HG03520 (cell line): Measurements from ENCODE around the gene ZFYVE28.
A peak's percentile ranks its signal among the peaks of the same experiment; 100 is the strongest.
"Not testable (repeated sequence)": the region's sequence is repeated elsewhere in the genome, so short reads cannot be mapped to it uniquely, and the experiment has no call there.

Experiments
- ATAC-seq: cut with Tn5 transposase; IDR thresholded peaks from one replicate; pipeline ENCODE4 v1.9.1; 2021; ENCODE audit warnings: mild to moderate bottlenecking, moderate library complexity; ENCODE audit not compliant: unreplicated experiment

ZFYVE28 gene

DNA sequence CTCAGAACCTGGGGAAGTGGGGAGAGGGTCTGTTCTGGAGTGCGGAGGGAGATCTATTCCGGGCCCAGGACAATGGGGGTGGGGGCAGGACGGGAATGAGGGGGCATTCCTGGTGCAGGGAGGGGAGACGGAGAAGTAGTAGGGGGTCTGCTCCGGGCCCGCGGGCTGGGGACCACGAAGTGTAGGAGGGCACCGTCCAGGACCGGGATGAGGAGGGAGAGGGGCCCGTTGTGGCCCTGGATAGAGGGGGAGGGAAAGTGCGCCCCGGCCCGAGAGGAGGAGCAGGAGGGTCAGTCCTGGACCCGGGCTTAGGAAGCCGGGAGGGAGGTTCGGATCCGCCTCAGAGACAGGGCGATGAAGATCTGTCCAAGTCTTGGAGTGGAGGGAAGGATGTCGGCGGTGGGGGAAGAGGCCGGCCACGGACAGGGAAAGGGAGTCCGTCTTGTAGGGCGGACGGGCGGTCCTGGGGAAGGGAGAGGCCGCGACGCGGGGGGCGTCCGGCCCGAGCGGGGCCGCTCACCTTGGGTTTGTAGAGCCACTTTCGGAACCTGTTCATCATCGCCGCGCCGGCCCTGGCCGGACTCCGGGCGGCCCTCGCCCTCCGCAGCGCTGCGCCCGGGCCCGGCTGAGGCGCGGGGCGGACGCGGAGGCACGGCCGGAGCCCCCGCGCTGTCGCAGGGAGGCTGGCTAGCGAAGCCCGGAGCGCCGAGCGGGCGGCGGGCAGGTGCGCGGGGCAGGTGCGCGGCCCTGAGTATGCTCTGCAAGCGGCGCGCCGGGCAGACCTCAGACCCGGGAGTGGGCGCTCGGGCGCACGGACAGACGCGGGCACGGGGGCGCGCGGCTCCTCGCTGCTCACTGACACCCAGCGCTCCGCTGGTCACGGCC is at the start of gene ZFYVE28:
Gene ZFYVE28 (minus strand): TSS at position 881 of the 885 bp plus-strand sequence. CDS start 322 bp downstream, at position 559.
- peak; percentile 10 for ATAC-seq

DNA sequence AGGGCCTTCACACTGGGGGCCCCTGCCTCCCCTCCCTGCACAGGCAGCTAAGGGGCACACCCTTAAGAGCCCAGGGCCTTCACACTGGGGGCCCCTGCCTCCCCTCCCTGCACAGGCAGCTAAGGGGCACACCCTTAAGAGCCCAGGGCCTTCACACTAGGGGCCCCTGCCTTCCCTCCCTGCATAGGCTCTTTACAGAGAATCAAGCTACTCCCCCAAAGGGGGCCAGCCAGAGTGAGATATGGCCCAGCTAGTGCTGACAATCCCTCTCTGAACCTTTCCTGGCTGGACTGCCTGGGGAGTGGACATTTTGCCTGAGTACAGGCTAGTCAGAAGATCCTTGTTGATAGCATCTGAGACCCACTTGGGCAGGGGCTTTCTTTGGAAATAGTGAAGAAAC is 47.1 kb upstream of the ZFYVE28 start:
- ATAC-seq = not testable (repeated sequence)

DNA sequence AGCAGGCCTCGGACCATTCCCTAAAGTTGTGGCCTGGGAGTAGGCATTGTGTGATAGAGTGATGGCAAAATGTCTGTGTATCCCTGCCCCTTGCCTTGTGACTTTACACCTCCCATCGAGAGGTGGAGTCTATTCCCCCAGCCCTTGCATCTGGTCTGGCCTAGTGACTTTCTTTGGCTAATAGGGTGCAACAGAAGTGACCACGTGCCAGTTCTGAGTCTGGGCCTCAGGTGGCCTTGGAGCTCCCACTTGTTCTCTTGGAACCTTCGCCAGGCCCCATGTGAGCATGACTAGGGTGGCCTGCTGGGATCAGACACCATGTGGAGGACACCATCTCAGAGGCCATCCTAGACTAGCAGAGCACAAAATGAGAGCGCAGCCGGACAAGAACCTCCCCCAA is 46.6 kb upstream of the ZFYVE28 start:
- no peak for ATAC-seq

DNA sequence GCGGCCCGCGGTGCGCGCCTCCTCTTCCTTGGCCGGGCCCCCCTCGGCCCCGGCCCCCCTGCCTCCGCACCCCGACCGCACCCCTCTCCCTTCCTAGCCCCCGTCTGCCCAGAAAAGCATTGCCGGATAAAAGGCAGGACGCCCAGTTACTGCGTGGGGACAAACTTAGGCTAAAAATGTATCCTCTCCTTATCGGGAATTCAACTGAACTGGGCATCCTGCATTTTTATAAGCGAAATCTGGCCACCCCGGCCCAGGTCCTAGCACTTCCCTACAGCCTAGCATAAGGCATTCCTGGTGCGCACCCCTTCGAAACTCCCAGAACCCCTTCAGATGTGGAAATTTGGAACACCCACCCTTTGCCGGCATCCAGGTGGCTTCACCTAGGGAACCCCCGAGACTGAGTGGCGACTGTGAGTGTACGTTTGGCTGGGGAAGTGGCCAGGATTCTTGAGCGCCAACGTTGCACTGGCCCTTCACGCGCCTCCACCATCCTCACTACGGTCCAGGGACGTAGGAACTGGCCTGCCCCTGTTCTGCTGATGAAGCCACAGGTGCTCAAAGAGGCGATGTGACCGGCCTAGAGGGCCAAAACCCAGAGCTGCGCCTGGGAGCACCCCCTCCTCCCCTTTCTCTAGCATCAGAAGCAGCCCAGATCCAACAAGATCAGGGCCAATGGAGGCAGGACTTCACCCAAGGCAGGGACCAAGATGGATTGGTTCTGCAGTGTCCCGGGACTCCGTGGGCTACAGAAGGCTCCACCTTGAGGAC is 44.7 kb upstream of the ZFYVE28 start:
- ATAC-seq = no peak

DNA sequence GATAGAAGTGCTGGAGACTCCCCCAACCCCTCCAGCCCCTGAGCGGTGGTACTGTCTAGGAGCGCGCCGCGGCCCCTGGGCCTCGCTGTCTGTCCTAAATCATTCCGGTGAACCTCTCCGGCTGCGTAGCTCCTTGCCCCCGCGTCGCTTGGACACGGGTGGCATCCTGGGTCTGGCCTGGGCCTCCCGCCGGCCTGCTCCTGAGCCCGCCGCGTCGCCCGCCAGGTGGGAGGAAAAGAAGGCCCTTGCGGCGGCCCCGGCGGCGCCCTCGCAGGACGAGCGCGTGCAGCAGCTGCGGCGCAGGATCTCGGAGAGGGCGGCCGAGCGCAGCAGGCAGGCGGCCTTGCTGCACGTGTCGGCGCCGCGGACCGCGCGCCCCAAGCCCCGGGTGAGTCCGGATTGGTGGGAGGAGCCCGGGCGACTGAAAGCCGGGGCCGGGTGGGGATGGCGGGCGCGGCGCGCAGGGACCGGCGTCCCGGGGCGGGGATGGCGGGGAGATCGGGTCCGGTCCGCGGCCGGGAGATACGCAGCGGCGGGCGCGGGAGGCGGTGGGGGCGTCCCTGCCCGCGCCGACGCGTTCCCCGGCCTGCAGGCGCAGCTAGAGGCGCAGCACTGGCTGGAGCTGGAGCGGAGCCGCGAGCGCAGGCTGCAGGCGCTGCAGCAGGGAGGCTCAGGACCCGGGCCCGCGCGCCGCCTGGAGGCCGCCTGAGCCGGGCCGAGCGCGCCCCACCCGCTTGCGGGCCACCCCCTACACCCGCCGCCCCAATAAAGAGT is 44.0 kb upstream of the ZFYVE28 start:
- peak; percentile 75 for ATAC-seq

DNA sequence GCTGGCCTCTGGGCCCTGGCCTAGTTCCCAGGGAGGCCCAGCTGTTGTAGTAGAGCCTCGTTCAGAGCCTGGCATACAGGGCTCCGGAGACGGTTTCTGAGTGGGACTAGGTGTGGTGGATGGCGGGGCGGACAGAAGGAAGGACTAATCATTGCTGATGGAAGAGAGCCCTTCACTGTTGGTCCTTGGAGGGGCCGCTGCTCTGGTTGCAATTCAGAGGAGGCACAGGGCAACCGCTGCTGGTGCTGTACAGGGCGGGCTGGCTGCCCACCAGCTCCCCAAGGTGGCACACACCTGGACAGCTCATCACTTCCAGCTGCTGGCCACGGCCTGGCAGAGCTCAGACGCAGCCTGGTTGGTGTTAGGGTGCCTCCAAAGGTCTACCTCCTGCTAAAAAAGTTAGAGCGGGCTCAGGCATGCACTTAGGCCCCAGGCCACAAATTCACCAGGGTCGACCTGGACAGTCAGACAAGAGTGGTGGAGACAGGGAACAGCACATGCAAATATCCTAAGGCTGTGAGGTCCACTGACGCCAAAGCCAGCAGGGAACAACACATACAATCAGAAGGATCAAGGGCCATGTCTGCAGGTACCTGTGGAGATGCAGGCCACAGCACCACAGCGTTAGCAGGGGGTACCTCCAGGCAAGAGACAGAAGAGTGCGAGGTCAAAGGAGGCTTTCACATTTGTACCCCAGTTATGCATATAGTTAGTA is 43.0 kb upstream of the ZFYVE28 start:
- no peak for ATAC-seq

DNA sequence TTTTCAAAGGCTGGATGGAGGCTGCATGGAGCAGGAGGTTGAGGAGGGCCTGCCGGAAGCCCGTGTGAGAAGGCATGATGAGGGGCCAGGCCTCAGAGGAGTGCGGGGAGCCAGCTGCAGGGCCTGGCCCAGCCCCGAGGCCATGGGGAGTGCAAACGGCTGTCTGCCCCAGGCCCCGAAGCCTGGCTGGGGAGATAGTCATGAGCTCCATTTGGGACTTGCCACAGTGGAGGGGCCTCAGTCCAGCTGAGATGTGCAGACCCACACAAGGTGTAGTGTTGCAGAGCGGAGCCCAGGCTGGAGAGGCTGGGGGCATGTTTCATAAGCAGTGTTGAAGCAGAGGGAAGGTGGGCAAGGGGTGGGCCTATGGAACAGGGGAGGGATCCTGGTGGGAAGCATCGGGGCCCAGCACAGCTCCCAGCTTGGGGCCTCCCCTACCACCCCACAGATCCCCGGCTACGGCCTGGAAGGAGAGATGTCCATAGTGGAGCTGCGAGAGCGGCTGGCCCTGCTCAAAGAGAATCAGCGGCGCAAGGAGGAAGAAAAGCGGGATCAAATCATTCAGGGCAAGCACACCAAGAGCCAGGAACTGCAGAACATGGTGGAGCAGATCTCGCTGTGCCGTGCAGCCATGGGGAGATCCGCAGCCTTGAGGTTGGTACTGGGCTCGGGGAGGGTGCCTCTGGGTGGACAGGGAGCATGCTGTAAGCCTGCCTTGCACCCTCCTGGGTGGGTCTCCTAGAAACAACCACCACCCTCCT is 41.3 kb upstream of the ZFYVE28 start:
- no peak for ATAC-seq

DNA sequence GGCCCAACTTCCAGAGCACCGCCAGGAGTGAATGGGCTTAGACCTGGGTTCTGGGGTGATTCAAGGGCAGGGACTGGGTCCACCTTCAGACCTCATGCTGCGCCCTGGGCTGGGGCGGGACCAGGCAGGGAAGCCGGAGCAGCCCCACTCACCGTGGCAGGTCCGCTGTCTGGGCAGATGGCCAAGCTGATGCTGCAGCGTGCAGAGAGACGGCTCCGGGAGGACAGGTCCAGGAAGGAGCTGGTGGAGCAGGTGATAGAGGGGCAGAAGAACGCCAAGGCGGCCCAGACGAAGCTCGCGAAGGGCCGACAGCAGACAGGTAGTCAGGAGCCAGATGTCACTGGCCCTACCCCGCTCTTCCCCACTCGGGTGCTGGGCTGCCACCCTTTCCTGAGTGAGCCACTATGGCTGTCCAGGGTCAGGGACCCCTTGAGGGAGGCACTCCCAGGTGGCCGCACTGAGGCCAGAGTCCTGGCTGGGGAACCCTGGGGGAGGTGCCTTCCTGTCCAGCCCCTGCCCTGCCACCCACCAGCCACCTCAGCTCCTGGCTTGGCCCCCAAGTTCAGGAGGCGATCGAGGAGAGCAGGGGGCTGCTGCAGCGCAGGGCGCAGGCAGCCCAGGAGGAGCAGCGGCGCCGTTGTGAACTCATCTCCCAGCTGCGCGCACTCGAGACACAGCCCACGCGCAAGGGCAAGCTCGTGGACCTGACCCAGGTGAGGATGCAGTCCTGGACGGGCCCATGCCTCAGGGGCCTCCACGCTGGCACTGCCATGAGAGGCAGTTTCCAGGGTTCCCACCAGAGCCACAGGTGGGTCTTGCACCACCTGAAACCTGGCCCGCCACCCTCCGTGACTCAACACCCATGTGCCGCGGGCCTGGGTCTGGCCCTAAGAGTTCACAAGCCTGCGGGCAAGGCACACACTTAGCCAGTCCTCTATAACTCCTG is 40.4 kb upstream of the ZFYVE28 start:
- ATAC-seq = no peak

DNA sequence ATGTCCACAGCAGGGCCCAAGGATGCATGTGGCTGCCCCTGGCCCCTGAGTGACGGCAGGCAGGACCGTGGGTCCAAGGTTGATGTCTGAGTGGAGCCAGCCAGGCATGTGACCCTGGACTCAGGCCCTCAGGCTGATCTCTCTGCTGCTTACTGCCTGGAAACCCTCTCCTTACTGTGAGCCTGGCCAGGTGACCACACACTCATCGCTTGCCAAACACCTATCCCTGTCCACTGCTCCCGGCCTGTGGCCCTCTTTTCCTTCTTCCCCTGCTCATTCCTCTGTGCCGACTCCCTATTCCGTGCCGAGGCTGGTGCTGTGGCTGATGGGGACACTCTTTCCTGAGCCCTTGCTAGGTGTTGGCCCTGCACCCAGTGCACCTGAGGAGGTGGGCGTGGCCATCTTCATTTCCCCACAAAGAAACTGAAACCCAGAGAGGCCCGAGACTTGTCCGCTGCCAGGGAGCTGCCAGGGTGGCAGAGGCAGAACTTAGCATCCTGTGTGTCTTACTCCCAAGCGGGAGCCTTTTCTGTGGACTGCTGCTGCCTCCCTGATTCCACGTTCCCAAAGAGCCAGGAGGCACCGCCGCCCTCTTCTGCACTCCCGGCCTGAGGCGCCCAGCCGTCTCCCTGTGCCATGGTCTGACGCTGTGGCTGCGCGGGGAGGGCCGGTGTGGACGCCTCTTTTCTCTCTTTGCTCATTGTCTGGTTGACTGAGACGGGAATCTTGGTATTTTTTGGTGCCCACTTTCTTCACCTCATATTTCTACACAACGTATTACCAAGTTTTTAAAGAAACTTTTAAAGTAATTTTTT is 39.2 kb upstream of the ZFYVE28 start:
- no peak for ATAC-seq

DNA sequence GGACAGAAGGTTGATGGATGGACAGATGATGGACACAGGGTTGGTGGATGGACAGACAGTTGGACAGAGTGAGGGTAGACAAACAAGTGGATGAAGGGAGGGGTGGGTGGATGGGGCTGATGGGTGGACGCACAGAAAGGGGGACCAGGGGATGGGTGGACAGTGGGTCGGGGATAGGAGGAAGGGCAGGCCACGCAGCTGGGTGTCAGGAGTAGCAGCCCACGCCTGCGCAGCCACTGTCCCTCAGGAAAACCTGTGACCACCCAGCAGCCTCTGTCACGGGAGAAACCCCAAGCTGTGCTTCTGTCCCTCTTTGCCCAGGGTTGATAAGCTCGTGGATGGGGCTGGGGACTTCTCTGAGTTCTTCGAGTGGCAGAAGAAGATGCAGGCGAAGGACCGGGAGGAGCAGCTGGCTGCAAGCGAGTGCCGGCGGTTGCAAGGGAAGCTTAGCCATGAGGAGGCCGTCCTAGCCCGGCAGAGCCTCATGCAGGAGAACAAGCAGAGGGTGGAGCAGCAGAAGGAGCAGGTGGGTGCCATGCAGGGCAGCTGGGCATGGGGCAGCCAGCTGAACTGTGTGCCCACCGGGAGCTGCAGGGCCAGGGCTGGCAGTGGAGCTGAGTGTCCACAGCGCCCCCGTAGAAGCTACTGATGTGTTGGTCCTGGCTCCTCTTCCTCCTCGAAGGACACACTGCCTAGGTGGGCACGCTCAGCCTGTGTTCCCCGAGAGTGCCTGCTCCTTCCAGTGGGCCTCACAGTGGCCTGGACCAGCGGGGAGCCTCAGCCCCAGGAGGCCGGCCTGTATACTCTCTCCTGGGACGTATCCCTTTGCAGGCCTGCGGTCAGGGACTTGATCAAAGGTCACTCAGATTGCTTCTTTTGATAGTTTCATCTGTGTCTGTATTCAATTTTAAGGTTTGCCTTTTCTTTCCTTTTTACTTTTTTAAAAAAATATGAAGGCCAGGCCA is 33.7 kb upstream of the ZFYVE28 start:
- no peak for ATAC-seq

DNA sequence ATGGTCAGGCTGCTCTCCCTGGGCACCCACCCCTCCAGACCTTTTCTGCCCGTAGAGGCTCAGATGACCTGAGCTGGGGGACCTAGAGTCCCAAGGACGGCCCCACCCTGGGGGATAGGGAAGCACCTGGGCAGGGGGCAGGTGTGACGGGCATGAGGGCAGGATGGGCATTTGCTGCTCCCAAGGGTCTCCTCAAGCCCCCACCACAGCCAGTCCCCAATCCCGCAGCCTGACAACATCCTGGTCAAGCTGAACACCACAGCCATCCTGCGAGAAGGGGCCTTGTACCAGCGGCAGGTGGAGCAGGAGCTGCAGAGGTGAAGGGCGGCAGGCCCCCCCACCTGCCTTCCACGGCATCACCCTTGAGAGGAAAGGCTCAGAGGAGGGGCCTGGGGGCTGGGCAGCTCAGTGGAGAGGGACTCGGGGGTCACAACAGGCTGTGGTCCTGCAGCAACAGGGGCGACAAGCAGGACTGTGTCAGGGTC is 32.6 kb upstream of the ZFYVE28 start:
- ATAC-seq = no peak

DNA sequence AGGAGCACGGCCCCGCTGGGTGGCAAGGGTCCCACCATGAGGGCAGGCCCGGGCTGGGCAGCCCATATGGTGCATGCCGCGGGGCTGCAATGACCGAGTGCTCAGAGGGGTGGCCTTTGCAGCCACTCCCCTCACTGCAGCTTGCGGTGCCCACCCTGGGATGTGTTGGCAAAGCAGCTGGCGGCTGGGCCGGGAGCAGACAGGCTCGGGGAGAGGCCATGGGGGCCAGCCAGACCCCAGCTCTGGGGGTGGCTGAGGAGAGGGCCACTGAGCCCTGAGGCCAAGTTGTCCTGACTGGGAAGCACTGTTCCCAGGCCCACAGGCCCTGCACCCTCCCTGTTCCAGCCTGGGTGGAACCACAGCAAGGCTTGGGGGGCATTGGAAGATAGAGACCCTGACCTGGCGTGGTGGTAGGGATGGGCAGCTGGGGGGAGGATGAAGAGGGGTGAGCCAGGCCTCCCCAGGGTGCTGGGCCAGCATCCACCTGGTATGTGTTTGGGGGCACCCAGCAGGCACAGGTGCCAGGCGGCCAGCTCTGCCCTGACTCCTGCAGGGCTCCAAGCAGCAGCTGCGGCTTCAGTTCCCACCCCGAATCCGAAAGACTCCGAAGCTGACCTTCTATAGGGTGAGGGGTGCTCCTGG is 32.1 kb upstream of the ZFYVE28 start:
- no peak for ATAC-seq

DNA sequence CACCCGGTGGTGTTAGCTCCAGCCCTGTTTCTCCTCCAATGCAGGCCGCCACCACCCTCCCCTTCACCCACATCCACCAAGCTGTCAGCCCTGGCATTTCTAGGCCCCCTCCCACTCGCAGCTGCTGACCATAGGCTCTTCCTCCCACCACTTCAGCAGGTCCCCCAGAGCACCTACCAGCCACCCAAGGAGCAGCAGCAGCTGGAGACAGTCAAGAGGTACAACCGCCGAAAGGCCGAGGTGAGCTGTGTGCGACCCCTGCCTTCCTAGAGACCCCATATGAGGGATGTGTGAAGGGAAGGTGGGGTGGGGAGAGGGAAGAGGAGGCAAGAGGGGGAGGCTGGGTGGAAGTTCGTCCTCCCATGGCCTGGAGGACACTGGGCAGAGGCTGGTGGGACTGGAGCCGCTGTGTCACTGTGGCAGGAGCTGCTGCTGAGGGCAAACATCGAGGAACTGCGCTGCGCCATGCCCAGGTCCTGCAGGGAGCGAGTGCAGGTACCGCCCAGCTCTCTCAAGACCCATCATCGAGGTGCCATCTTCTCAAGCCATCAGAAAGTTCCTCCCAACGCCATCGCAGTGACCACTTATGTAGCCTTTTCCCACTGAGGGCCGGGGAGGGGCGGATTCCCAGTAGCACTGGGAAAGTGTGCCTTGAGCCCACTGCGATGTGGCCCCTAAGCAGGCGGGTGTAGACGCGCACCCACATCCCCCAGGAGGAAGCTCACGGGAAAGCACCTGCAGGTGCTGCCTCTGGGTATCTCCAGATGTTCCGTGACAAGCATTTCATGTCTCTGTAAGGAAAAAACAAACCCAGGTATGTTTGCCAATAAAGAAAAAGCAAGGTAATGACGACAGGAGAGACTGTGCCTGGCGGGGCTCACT is 31.3 kb upstream of the ZFYVE28 start:
- ATAC-seq = no peak

DNA sequence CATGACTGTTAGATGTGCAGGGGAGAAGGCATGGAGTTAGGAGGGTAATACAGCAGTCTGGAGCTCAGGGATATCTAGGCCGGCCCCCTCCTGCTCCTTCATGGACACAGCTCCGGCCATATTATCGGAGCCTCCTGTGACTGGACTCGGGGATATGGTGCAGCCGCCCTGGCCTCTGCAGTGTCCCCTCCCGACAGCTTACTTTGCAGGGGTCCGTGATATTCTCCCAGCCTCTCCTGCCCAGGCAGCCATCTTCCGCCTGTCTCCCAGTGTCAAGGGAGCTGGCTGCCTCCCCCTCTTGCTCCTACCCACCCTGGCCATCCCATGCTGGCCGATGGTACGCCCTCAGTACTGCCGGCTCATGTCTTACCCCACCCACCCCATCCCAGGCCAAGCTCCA is 30.6 kb upstream of the ZFYVE28 start:
- no peak for ATAC-seq

DNA sequence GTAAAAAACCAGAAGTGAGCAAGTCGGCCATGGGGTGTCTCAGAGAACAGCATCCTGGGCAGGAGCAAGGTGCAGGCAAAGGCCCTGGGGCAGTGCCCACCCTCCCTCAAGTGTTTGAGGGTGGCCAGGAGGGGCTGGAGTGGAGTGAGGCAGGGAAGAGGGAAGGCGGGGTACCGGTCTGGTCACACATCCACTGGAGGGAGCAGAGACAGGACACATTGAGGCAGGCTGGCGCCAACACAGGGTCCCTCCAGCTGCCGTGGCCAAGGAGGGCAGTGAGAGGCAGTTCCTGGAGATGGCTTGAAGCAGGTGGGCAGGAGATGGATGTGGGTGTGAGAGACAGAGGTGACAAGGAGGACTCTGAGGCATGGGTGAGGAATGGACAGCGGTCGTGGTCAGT is 30.1 kb upstream of the ZFYVE28 start:
- ATAC-seq = no peak
